Measurements from ENCODE around the gene CYSRT1.

The CYSRT1 gene

DNA sequence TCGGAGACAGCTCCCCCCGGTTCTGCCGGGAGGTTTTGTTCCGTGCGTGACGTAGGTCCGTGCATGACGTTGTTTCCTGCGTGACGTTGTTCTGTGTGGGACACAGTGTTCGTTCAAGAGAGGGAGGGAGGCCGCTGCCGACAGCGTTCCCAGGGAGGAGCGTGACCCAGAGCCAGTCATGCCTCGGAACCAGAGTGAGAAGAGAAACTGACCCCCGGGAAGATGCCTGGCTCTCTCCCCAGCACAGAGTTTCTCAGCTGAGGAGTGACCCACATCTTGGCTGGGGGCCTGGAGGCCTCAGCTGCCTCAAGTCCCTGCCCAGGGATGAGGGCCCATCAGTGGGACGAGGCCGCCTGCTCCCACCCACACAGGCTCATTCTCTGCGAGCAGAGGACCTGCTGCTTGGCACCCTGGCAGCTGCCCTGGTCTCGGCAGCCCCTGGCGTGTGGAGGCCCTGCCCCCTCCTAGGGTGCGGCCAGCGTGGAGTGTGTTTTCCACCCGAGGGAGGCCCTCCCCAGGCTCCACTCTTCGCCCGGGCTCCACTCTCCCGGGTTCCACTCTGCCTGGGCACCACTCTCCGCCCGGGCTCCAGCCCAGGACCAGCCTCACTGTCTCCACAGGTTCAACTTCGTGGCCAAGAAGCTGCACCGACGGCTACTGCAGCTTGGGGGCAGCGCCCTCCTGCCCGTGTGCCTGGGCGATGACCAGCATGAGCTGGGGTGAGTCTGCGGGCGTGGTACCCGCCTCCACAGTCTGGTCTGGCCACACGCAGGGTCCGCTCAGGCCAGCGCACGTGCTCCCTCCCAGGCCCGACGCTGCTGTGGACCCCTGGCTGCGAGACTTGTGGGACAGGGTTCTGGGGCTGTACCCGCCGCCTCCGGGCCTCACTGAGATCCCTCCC is 11.6 kb upstream of the CYSRT1 start:
- no peak for DNase-seq

- no peak for DNase-seq
Measured at GRCh38 chr9:137214620-137215019, 10.4 kb upstream of the CYSRT1 start.

GRCh38 chr9:137215196-137215986 is 9.6 kb upstream of the CYSRT1 start:
- no peak for DNase-seq

DNA sequence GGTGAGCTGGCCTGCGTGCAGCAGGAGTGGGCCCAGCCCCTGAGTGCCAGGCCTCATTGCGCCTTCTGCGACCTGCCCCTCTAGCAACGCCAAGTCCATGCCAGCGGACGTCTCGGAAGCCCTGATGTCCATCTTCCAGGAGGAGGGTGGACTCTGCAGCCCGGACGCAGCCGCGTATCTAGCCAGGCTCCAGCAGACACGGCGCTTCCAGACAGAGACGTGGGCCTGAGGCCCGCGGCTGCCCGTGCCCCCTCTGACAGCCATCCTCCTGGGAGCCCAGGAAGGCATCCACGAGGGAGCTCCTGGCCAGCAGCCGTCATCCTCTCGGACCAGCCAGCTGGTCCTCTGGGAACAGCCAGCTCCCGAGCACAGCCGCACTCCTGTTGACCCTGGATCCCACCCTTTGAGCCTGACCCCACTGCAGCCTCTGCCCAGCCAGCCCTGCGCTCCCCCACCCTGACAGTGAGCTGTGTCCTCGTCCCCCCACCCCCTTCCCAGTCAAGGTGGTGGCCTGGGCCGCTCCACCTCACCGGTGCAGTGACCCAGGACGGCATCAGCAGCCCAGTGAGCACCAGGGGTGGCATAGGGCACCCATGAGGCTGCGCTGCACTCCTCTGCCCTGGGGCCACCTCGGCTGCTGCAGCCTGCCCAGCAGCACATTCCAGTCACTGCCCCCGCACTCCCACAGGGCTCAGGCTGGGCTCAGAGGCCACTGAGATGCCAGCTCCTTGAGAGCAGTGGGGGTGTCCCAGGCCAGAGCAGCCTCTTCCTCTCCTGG is 8.6 kb upstream of the CYSRT1 start:
- no peak for DNase-seq

GRCh38 chr9:137217276-137218211 is 7.4 kb upstream of the CYSRT1 start:
- peak in 1 of 3 donors; percentile 32 for DNase-seq

DNA sequence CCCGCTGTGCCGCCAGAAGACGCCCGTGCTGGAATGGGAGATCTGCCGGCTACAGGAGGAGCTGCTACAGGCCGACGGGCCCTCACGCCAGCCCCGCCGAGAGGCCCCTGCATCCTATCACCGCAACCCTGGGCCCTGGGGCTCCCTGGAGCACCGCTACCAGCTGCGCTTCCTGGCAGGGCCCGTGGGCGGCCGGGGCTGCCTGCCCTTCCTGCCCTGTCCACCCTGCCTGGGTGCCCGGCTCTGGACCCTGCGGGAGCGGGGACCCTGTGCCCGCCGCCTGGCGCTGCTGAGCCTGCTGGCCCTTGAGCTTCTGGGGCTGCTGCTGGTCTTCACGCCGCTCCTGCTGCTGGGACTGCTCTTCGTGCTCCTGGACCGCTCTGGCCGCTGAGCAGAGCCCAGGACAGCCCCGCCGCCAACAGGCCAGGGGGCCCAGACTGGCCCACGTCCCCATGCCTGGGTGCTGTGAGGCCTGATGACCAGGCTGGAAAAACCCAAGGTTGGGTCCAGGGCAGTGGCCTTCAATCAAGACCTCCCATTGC is 6.7 kb upstream of the CYSRT1 start:
- DNase-seq = no peak

- DNase-seq = peak; percentile 58 to 66 (median 59)
Measured at GRCh38 chr9:137218754-137219271, 6.2 kb upstream of the CYSRT1 start.

DNA sequence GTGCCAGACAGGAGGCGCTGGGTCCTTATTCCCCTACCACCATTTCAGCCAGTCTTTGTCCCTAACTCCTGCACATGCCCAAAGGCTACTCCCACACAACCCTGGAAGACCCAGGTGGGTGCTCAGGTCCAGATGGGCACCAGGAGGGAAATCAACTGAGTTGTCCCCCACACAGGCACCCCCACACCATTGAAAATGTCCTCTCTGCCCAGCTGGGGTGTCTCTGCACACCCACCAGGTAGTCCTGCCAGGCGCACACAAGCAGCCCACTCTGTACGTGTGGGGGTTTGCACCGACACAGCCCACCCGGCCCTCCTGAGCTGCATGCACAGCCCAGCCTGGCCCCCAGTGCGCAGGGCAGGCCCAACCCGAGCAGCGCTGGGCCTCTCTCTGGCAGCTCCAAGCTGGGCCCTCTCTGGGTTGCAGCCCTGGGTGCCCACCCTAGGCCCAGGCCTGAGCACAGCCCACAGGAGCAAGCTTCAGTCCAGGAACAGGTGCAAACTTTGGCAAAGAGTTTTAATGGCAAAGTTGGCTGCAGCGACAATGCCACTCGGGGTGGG is 5.1 kb upstream of the CYSRT1 start:
- DNase-seq = no peak

DNA sequence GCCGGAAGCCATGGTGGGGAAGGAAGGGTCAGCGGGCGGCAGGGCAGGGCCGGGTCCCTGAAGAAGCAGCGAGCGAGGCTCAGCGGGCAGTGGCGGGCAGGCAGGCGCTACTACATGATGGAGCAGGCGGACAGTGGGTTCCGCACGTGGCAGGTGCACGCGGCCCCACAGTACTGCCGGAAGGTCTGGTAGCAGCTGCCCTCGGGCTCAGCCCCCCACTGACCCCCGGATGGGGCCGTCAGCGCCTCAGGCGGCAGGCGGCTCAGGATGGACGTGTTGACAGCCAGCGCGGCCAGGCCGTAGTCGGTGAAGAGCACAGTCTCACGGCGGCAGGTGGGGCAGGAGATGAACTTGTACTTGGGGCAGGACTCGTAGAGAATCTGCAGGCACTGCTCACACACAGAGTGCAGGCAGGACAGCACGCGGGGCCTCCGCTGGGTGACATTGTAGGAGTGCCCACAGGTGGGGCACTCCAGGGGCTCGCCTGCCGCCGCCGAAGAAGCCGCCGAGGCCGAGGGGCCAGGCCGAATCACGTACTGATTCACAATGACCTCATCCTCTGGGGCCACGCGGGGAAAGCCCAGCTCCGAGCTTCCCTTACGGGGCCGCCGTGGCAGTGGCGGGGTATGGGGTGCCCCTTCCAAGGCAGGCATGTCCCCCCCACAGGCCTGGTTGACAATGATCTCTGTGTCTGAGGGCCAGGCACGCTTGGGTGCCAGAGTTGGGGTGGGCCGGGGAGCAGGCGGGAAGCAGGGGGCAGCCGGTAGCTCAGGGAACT is 4.5 kb upstream of the CYSRT1 start:
- peak in 2 of 3 donors; percentile 24 to 38 for DNase-seq

GRCh38 chr9:137221095-137221505 is 3.9 kb upstream of the CYSRT1 start:
- DNase-seq = no peak

DNA sequence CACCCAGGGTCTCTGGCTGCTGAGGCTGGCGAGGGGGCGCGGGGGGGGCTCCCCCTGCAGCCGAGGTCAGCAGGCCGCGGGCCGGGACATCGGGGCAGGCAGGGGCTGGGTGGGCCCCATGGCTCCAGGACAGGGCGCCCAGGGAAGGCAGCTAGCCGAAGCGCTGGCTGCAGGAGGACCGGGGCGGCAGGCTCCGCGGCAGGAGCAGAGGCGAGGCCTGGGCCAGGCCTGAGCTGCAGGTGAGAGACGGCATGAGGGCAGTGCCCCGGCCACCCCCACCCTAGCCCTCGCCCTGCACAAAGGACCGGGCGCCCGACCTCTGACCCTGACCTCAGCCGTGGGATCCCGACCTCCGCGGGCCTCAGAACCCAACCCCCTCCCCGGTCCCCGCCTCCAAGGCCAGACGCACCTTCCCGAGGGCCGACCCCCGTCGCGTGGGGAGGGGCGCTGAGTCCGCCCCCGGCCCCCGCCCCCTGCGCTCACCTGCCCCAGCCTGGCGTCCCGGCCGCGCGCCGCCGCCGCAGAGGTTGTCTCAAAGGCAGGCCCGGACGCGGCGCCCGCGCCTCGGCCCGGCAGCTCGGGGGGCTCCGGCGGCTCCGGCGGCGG is 3.4 kb upstream of the CYSRT1 start:
- DNase-seq = no peak

- peak in 2 of 3 donors; percentile 9 to 45 for DNase-seq
Measured at GRCh38 chr9:137222190-137223077, 2.5 kb upstream of the CYSRT1 start, which contains the start of gene RNF208. RNF208 (minus strand) TSS chr9:137222240; CDS start chr9:137221212, 1,028 bp downstream.

GRCh38 chr9:137223078-137223970 is 1.6 kb upstream of the CYSRT1 start:
- peak; percentile 99 to 100 (median 100) for DNase-seq

- no peak for DNase-seq
Measured at GRCh38 chr9:137225699-137226331, 841 bp downstream of the CYSRT1 start.

GRCh38 chr9:137226338-137227053 is 1.5 kb downstream of the CYSRT1 start:
- no peak for DNase-seq

All from suppressor macrophage treated with lipopolysaccharide for 1 hour (primary cell).